Measurements from ENCODE around the gene SNX33.

GRCh38 chr15:75646944-75647364, 758 bp upstream of the SNX33 start:
- TF ChIP-seq POLR2A (IDR thresholded peaks at IDR 0.05): no peak
- TF ChIP-seq, protein P1, sequence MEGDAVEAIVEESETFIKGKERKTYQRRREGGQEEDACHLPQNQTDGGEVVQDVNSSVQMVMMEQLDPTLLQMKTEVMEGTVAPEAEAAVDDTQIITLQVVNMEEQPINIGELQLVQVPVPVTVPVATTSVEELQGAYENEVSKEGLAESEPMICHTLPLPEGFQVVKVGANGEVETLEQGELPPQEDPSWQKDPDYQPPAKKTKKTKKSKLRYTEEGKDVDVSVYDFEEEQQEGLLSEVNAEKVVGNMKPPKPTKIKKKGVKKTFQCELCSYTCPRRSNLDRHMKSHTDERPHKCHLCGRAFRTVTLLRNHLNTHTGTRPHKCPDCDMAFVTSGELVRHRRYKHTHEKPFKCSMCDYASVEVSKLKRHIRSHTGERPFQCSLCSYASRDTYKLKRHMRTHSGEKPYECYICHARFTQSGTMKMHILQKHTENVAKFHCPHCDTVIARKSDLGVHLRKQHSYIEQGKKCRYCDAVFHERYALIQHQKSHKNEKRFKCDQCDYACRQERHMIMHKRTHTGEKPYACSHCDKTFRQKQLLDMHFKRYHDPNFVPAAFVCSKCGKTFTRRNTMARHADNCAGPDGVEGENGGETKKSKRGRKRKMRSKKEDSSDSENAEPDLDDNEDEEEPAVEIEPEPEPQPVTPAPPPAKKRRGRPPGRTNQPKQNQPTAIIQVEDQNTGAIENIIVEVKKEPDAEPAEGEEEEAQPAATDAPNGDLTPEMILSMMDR (IDR thresholded peaks at IDR 0.05): no peak

All from adrenal gland (tissue), 5 donors.